GM12873 (cell line): ENCODE data around the gene TMEM88.

Source experiments
- TF ChIP-seq, protein P1 (sequence below): IDR thresholded peaks from 2 replicates; pipeline ENCODE4 v1.5.1; 2012; ENCODE audit warnings: low read depth, mild to moderate bottlenecking, moderate library complexity, low read length, control low read depth; ENCODE audit not compliant: insufficient read depth; ENCODE audit errors: missing control alignments

Gene TMEM88

GRCh38 chr17:7817643-7817964, 37.3 kb upstream of the TMEM88 start:
- TF ChIP-seq, protein P1, sequence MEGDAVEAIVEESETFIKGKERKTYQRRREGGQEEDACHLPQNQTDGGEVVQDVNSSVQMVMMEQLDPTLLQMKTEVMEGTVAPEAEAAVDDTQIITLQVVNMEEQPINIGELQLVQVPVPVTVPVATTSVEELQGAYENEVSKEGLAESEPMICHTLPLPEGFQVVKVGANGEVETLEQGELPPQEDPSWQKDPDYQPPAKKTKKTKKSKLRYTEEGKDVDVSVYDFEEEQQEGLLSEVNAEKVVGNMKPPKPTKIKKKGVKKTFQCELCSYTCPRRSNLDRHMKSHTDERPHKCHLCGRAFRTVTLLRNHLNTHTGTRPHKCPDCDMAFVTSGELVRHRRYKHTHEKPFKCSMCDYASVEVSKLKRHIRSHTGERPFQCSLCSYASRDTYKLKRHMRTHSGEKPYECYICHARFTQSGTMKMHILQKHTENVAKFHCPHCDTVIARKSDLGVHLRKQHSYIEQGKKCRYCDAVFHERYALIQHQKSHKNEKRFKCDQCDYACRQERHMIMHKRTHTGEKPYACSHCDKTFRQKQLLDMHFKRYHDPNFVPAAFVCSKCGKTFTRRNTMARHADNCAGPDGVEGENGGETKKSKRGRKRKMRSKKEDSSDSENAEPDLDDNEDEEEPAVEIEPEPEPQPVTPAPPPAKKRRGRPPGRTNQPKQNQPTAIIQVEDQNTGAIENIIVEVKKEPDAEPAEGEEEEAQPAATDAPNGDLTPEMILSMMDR, result no peak

GRCh38 chr17:7818026-7818425, 36.8 kb upstream of the TMEM88 start:
- TF ChIP-seq, protein P1, result no peak

- TF ChIP-seq, protein P1, result no peak
These were observed 35.9 kb upstream of the TMEM88 start for GRCh38 chr17:7818746-7819645.

- TF ChIP-seq, protein P1, result no peak
These were observed 34.6 kb upstream of the TMEM88 start for GRCh38 chr17:7820231-7820630.

- TF ChIP-seq, protein P1, result no peak
These were observed 32.7 kb upstream of the TMEM88 start for GRCh38 chr17:7822126-7822525.

- TF ChIP-seq, protein P1, result no peak
These were observed 31.3 kb upstream of the TMEM88 start for GRCh38 chr17:7823581-7824001.

DNA sequence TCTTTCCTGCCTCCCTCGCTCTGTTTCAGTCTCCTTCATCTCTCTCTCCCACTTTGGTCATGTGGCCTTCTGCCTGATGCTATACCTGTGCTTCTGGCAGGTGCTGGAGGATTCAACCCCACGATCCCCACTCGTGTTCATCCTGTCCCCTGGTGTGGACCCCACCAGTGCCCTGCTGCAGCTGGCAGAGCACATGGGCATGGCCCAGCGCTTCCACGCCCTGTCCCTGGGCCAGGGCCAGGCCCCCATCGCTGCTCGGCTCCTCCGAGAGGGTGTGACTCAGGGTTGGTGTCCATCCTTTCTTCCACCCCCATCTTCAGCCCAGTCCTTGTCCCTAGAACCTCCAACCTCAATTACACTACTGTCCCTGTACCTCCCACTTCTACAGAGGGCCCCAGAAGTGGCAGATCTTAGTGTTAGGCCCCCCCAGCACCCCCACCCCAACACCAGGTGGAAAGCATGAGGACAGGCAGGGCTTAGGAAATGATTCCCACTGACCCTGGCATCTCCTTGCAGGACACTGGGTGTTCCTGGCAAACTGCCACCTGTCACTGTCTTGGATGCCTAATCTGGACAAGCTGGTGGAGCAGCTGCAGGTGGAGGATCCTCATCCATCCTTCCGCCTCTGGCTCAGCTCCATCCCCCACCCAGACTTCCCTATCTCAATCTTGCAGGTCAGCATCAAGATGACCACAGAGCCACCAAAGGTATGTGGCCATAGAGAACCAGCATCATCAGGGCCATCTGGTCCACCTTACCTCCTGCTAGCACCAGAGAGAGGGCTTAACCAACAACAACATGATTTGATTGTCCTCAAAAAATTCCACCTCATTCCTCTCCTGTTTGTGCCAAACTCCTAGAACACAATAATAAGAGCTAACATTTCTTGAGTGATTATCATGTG, 30.6 kb upstream of the TMEM88 start:
- TF ChIP-seq, protein P1, result no peak
